Astrocyte of the cerebellum (primary cell): Measurements from ENCODE around the gene ADAM8.
"Not testable (repeated sequence)": the region's sequence is repeated elsewhere in the genome, so short reads cannot be mapped to it uniquely, and the experiment has no call there.

Experiments
- DNase-seq: peaks from one replicate; pipeline ENCODE4 v3.0.0-alpha.2; 2011; ENCODE audit warnings: low read depth
- H3K4me3 ChIP-seq: 2 replicates; pipeline ENCODE4 v1.5.1; 2011; ENCODE audit warnings: mild to moderate bottlenecking, low read depth, low read length, moderate library complexity
- CTCF ChIP-seq: IDR thresholded peaks from 2 replicates; pipeline ENCODE4 v1.5.1; 2012; ENCODE audit warnings: low read length, low read depth, moderate library complexity, mild to moderate bottlenecking; ENCODE audit errors: missing control alignments
- in situ Hi-C: cut with HindIII; loops from 2 replicates; pipeline ENCODE4 v1.10.0; 2017; ENCODE audit warnings: low sequenced_read_pairs

ADAM8 gene

GRCh38 chr10:133238466-133238804 is 38.2 kb downstream of the ADAM8 start:
- H3K4me3 ChIP-seq = no peak overlapping the region
- no peak for TF ChIP-seq CTCF
- DNase-seq = no peak
- in situ Hi-C loops = no loop called here

- no peak for DNase-seq
- in situ Hi-C loops = no loop called here
- H3K4me3 ChIP-seq = no peak within 1 kb of the TSS
- no peak for TF ChIP-seq CTCF
Measured at GRCh38 chr10:133237588-133238465, 38.8 kb downstream of the ADAM8 start, which contains the start of gene VENTX. VENTX (plus strand) TSS chr10:133237855; CDS start chr10:133237915, 60 bp downstream.

- no peak overlapping the region for H3K4me3 ChIP-seq
- in situ Hi-C loops = no loop called here
- TF ChIP-seq CTCF = no peak
- DNase-seq = no peak
Measured at GRCh38 chr10:133237241-133237587, 39.5 kb downstream of the ADAM8 start.

GRCh38 chr10:133236401-133237240 is 40.0 kb downstream of the ADAM8 start:
- H3K4me3 ChIP-seq = no peak overlapping the region
- in situ Hi-C loops = no loop called here
- no peak for DNase-seq
- TF ChIP-seq CTCF = no peak

GRCh38 chr10:133235932-133236331 is 40.7 kb downstream of the ADAM8 start:
- TF ChIP-seq CTCF = no peak
- DNase-seq = no peak
- in situ Hi-C loops = no loop called here
- no peak overlapping the region for H3K4me3 ChIP-seq

GRCh38 chr10:133235265-133235855 is 41.3 kb downstream of the ADAM8 start:
- DNase-seq = no peak
- no peak overlapping the region for H3K4me3 ChIP-seq
- in situ Hi-C loops = no loop called here
- no peak for TF ChIP-seq CTCF

- DNase-seq, in situ Hi-C loops, H3K4me3 ChIP-seq: not testable (repeated sequence)
Measured at GRCh38 chr10:133234796-133235195, 41.9 kb downstream of the ADAM8 start.
